ENCODE data around the gene ERBB4.
"Not testable (repeated sequence)": the region's sequence is repeated elsewhere in the genome, so short reads cannot be mapped to it uniquely, and the experiment has no call there.

ERBB4 gene

GRCh38 chr2:212147921-212148513 lies 390.6 kb downstream of the ERBB4 start:
- no peak for DNase-seq (ENCODE audit: low read depth in 2 of 2)

- no peak for DNase-seq (ENCODE audit: low read depth in 2 of 2)
Observed at GRCh38 chr2:212146416-212146815, 392.2 kb downstream of the ERBB4 start.

- DNase-seq (ENCODE audit: low read depth in 2 of 2), result no peak
Observed at GRCh38 chr2:212145121-212145520, 393.5 kb downstream of the ERBB4 start.

GRCh38 chr2:212142631-212143030 lies 396.0 kb downstream of the ERBB4 start:
- DNase-seq (ENCODE audit: low read depth in 2 of 2), result no peak

- DNase-seq (ENCODE audit: low read depth in 2 of 2), result no peak
Observed at GRCh38 chr2:212141499-212141898, 397.1 kb downstream of the ERBB4 start.

GRCh38 chr2:212136216-212136795 lies 402.3 kb downstream of the ERBB4 start:
- DNase-seq (ENCODE audit: low read depth in 2 of 2), result no peak

GRCh38 chr2:212135739-212136138 lies 402.9 kb downstream of the ERBB4 start:
- no peak for DNase-seq (ENCODE audit: low read depth in 2 of 2)

GRCh38 chr2:212133337-212133736 lies 405.3 kb downstream of the ERBB4 start:
- DNase-seq (ENCODE audit: low read depth in 2 of 2), result no peak

- no peak for DNase-seq (ENCODE audit: low read depth in 2 of 2)
Observed at GRCh38 chr2:212124598-212124997, 414.0 kb downstream of the ERBB4 start.

GRCh38 chr2:212119591-212119990 lies 419.0 kb downstream of the ERBB4 start:
- no peak for DNase-seq (ENCODE audit: low read depth in 2 of 2)

GRCh38 chr2:212117926-212118325 lies 420.7 kb downstream of the ERBB4 start:
- DNase-seq (ENCODE audit: low read depth in 2 of 2), result no peak

- DNase-seq (ENCODE audit: low read depth in 2 of 2), result no peak
Observed at GRCh38 chr2:212114489-212114888, 424.1 kb downstream of the ERBB4 start.

- DNase-seq (ENCODE audit: low read depth in 2 of 2), result no peak
Observed at GRCh38 chr2:212112401-212112800, 426.2 kb downstream of the ERBB4 start.

GRCh38 chr2:212109792-212110680 lies 428.6 kb downstream of the ERBB4 start:
- no peak for DNase-seq (ENCODE audit: low read depth in 2 of 2)

GRCh38 chr2:212109217-212109616 lies 429.4 kb downstream of the ERBB4 start:
- no peak for DNase-seq (ENCODE audit: low read depth in 2 of 2)

GRCh38 chr2:212107989-212108388 lies 430.6 kb downstream of the ERBB4 start:
- no peak for DNase-seq (ENCODE audit: low read depth in 2 of 2)

GRCh38 chr2:212107014-212107413 lies 431.6 kb downstream of the ERBB4 start:
- DNase-seq (ENCODE audit: low read depth in 2 of 2), result no peak

GRCh38 chr2:212106536-212106935 lies 432.1 kb downstream of the ERBB4 start:
- DNase-seq (ENCODE audit: low read depth in 2 of 2), result not testable (repeated sequence)

GRCh38 chr2:212099658-212100057 lies 438.9 kb downstream of the ERBB4 start:
- no peak for DNase-seq (ENCODE audit: low read depth in 2 of 2)

- no peak for DNase-seq (ENCODE audit: low read depth in 2 of 2)
Observed at GRCh38 chr2:212098966-212099365, 439.6 kb downstream of the ERBB4 start.

GRCh38 chr2:212097001-212097400 lies 441.6 kb downstream of the ERBB4 start:
- DNase-seq (ENCODE audit: low read depth in 2 of 2), result no peak

GRCh38 chr2:212089873-212090272 lies 448.7 kb downstream of the ERBB4 start:
- no peak for DNase-seq (ENCODE audit: low read depth in 2 of 2)

- no peak for DNase-seq (ENCODE audit: low read depth in 2 of 2)
Observed at GRCh38 chr2:212088353-212088752, 450.2 kb downstream of the ERBB4 start.
